Uterus (tissue), 2 donors: ENCODE measurements around the gene PCYT1B.
"Not testable (repeated sequence)": the region's sequence is repeated elsewhere in the genome, so short reads cannot be mapped to it uniquely, and the experiment has no call there.

Source experiments
- POLR2A ChIP-seq, 2 donors: fragments of 450-650 bp; IDR thresholded peaks; one replicate each; pipeline ENCODE4 v1.6.1; 2016; ENCODE audit warnings: antibody characterized with exemption in 2 of 2, mild to moderate bottlenecking in 1 of 2, moderate library complexity in 1 of 2
- TF ChIP-seq, protein P1 (sequence below), 4 experiments: fragments of 200-600 bp in 2 of 4; fragments of 450-650 bp in 2 of 4; sonication (generic) in 2 of 4; IDR thresholded peaks; one replicate each; pipeline ENCODE4 v1.5.1; 2016 to 2019; ENCODE audit warnings: antibody characterized with exemption in 4 of 4, mild to moderate bottlenecking in 2 of 4, moderate library complexity in 1 of 4

- TF ChIP-seq, protein P1, sequence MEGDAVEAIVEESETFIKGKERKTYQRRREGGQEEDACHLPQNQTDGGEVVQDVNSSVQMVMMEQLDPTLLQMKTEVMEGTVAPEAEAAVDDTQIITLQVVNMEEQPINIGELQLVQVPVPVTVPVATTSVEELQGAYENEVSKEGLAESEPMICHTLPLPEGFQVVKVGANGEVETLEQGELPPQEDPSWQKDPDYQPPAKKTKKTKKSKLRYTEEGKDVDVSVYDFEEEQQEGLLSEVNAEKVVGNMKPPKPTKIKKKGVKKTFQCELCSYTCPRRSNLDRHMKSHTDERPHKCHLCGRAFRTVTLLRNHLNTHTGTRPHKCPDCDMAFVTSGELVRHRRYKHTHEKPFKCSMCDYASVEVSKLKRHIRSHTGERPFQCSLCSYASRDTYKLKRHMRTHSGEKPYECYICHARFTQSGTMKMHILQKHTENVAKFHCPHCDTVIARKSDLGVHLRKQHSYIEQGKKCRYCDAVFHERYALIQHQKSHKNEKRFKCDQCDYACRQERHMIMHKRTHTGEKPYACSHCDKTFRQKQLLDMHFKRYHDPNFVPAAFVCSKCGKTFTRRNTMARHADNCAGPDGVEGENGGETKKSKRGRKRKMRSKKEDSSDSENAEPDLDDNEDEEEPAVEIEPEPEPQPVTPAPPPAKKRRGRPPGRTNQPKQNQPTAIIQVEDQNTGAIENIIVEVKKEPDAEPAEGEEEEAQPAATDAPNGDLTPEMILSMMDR (IDR thresholded peaks at IDR 0.05): not testable (repeated sequence)
- TF ChIP-seq POLR2A (IDR thresholded peaks at IDR 0.05): not testable (repeated sequence)
Observed at GRCh38 chrX:24605941-24606340, 41.2 kb downstream of the PCYT1B start.
